HEK293 (cell line): ENCODE measurements around the gene NLGN2.

Experiments used
- IKZF3 ChIP-seq: fragments of 450-650 bp; IDR thresholded peaks from 2 replicates; pipeline ENCODE4 v1.5.0; 2018; ENCODE audit warnings: missing biosample characterization, mild to moderate bottlenecking, missing genetic modification characterization, moderate library complexity
- KLF10 ChIP-seq: fragments of 450-650 bp; IDR thresholded peaks from 2 replicates; pipeline ENCODE4 v1.5.1; 2018; ENCODE audit warnings: missing biosample characterization, mild to moderate bottlenecking, missing genetic modification characterization
- KLF16 ChIP-seq: fragments of 450-650 bp; formaldehyde crosslinking; IDR thresholded peaks from 2 replicates; pipeline ENCODE4 v1.5.1; 2017; ENCODE audit warnings: missing biosample characterization, missing genetic modification characterization
- KLF17 ChIP-seq: fragments of 450-650 bp; formaldehyde crosslinking; IDR thresholded peaks from 2 replicates; pipeline ENCODE4 v1.5.1; 2016; ENCODE audit warnings: missing biosample characterization, missing genetic modification characterization
- OVOL3 ChIP-seq: fragments of 450-650 bp; formaldehyde crosslinking; IDR thresholded peaks from 2 replicates; pipeline ENCODE4 v1.5.1; 2016; ENCODE audit warnings: missing biosample characterization, missing genetic modification characterization
- SALL2 ChIP-seq: fragments of 450-650 bp; formaldehyde crosslinking; IDR thresholded peaks from 2 replicates; pipeline ENCODE4 v1.5.0; 2017; ENCODE audit warnings: missing biosample characterization, mild to moderate bottlenecking, missing genetic modification characterization, borderline replicate concordance
- SCRT2 ChIP-seq: fragments of 450-650 bp; formaldehyde crosslinking; IDR thresholded peaks from 2 replicates; pipeline ENCODE4 v1.5.1; 2016; ENCODE audit warnings: missing biosample characterization, missing genetic modification characterization
- WT1 ChIP-seq: fragments of 450-650 bp; formaldehyde crosslinking; IDR thresholded peaks from 2 replicates; pipeline ENCODE4 v1.5.1; 2016; ENCODE audit warnings: missing biosample characterization, missing genetic modification characterization
- YY1 ChIP-seq: fragments of 450-650 bp; formaldehyde crosslinking; IDR thresholded peaks from 2 replicates; pipeline ENCODE4 v1.5.1; 2018; ENCODE audit warnings: missing biosample characterization, missing genetic modification characterization
- ZFP37 ChIP-seq: fragments of 450-650 bp; formaldehyde crosslinking; IDR thresholded peaks from 2 replicates; pipeline ENCODE4 v1.5.1; 2016; ENCODE audit warnings: missing biosample characterization, missing genetic modification characterization
- ZNF10 ChIP-seq: fragments of 450-650 bp; formaldehyde crosslinking; IDR thresholded peaks from 2 replicates; pipeline ENCODE4 v1.5.1; 2017; ENCODE audit warnings: missing biosample characterization, missing genetic modification characterization
- ZNF121 ChIP-seq: fragments of 450-650 bp; formaldehyde crosslinking; IDR thresholded peaks from 2 replicates; pipeline ENCODE4 v1.5.1; 2016; ENCODE audit warnings: missing biosample characterization, missing genetic modification characterization
- ZNF148 ChIP-seq: fragments of 450-650 bp; formaldehyde crosslinking; IDR thresholded peaks from 2 replicates; pipeline ENCODE4 v1.5.0; 2017; ENCODE audit warnings: missing biosample characterization, missing genetic modification characterization, borderline replicate concordance
- ZNF175 ChIP-seq: fragments of 450-650 bp; formaldehyde crosslinking; IDR thresholded peaks from 2 replicates; pipeline ENCODE4 v1.5.1; 2016; ENCODE audit warnings: missing biosample characterization, missing genetic modification characterization
- ZNF223 ChIP-seq: fragments of 450-650 bp; formaldehyde crosslinking; IDR thresholded peaks from 2 replicates; pipeline ENCODE4 v1.5.1; 2016; ENCODE audit warnings: missing biosample characterization, missing genetic modification characterization
- ZNF341 ChIP-seq: fragments of 450-650 bp; formaldehyde crosslinking; IDR thresholded peaks from 2 replicates; pipeline ENCODE4; 2016; ENCODE audit warnings: low read depth, missing biosample characterization, missing genetic modification characterization
- ZNF354C ChIP-seq: fragments of 450-650 bp; formaldehyde crosslinking; IDR thresholded peaks from 2 replicates; pipeline ENCODE4 v1.5.1; 2016; ENCODE audit warnings: missing biosample characterization, missing genetic modification characterization, low read depth, borderline replicate concordance
- ZNF416 ChIP-seq: fragments of 450-650 bp; formaldehyde crosslinking; IDR thresholded peaks from 2 replicates; pipeline ENCODE4 v1.5.1; 2016; ENCODE audit warnings: missing biosample characterization, missing genetic modification characterization
- ZNF473 ChIP-seq: fragments of 450-650 bp; formaldehyde crosslinking; IDR thresholded peaks from 2 replicates; pipeline ENCODE4 v1.5.1; 2017; ENCODE audit warnings: missing biosample characterization, missing genetic modification characterization
- ZNF501 ChIP-seq: fragments of 450-650 bp; formaldehyde crosslinking; IDR thresholded peaks from 2 replicates; pipeline ENCODE4 v1.5.1; 2016; ENCODE audit warnings: missing biosample characterization, missing genetic modification characterization
- ZNF510 ChIP-seq: fragments of 450-650 bp; formaldehyde crosslinking; IDR thresholded peaks from 2 replicates; pipeline ENCODE4 v1.5.1; 2018; ENCODE audit warnings: mild to moderate bottlenecking, missing genetic modification characterization, missing biosample characterization; ENCODE audit not compliant: insufficient replicate concordance
- ZNF521 ChIP-seq: fragments of 450-650 bp; formaldehyde crosslinking; IDR thresholded peaks from 2 replicates; pipeline ENCODE4 v1.5.1; 2017; ENCODE audit warnings: missing biosample characterization, mild to moderate bottlenecking, missing genetic modification characterization
- ZNF529 ChIP-seq: fragments of 450-650 bp; formaldehyde crosslinking; IDR thresholded peaks from 2 replicates; pipeline ENCODE4 v1.5.1; 2017; ENCODE audit warnings: missing genetic modification characterization, missing biosample characterization; ENCODE audit not compliant: insufficient replicate concordance
- ZNF560 ChIP-seq: fragments of 450-650 bp; formaldehyde crosslinking; IDR thresholded peaks from 2 replicates; pipeline ENCODE4 v1.5.1; 2017; ENCODE audit warnings: missing biosample characterization, missing genetic modification characterization, borderline replicate concordance
- ZNF600 ChIP-seq: fragments of 450-650 bp; formaldehyde crosslinking; IDR thresholded peaks from 2 replicates; pipeline ENCODE4 v1.5.1; 2016; ENCODE audit warnings: missing biosample characterization, missing genetic modification characterization
- ZNF623 ChIP-seq: fragments of 450-650 bp; formaldehyde crosslinking; IDR thresholded peaks from 2 replicates; pipeline ENCODE4 v1.5.1; 2016; ENCODE audit warnings: missing biosample characterization, missing genetic modification characterization
- ZNF654 ChIP-seq: fragments of 450-650 bp; formaldehyde crosslinking; IDR thresholded peaks from 2 replicates; pipeline ENCODE4 v1.5.1; 2016; ENCODE audit warnings: low read depth, missing biosample characterization, missing genetic modification characterization
- ZNF664 ChIP-seq: fragments of 450-650 bp; formaldehyde crosslinking; IDR thresholded peaks from 2 replicates; pipeline ENCODE4 v1.5.1; 2016; ENCODE audit warnings: missing biosample characterization, missing genetic modification characterization
- ZSCAN18 ChIP-seq: fragments of 450-650 bp; formaldehyde crosslinking; IDR thresholded peaks from 2 replicates; pipeline ENCODE4 v1.5.1; 2016; ENCODE audit warnings: missing biosample characterization, missing genetic modification characterization

NLGN2 gene

GRCh38 chr17:7440113-7440833, 32.6 kb downstream of the NLGN2 start (continued):
- TF ChIP-seq ZNF416 (tag by site-specific recombination), result no peak
- TF ChIP-seq ZNF654 (tag by site-specific recombination), result no peak
- no peak; the same call in 1 of the 2 replicates for TF ChIP-seq ZNF148
- 0 out of 2 replicates have a peak, but pooled peaks have one; percentile 37 for TF ChIP-seq ZNF600 (tag by site-specific recombination)
- no peak for TF ChIP-seq ZSCAN18 (tag by site-specific recombination)
- TF ChIP-seq ZNF521 (tag by site-specific recombination), result no peak
- no peak for TF ChIP-seq ZNF560 (tag by site-specific recombination)
- TF ChIP-seq ZNF223 (tag by site-specific recombination), result no peak
- peak; percentile 54; the same call in 1 of the 2 replicates for TF ChIP-seq ZNF501 (tag by site-specific recombination)
- no peak for TF ChIP-seq OVOL3 (tag by site-specific recombination)
- no peak for TF ChIP-seq IKZF3 (tag by site-specific recombination)
- TF ChIP-seq ZNF473 (tag by site-specific recombination), result no peak
- 0 out of 2 replicates have a peak, but pooled peaks have one; percentile 75 for TF ChIP-seq KLF16 (tag by site-specific recombination)
- TF ChIP-seq ZNF175 (tag by site-specific recombination), result no peak
- no peak for TF ChIP-seq ZNF510 (tag by site-specific recombination)
- TF ChIP-seq KLF10, result no peak; the same call in 1 of the 2 replicates
- no peak for TF ChIP-seq SCRT2
- TF ChIP-seq YY1 (tag by site-specific recombination), result 0 out of 2 replicates have a peak, but pooled peaks have one; percentile 20
- TF ChIP-seq ZNF623 (tag by site-specific recombination), result no peak
- no peak for TF ChIP-seq SALL2 (tag by site-specific recombination)
- TF ChIP-seq ZNF664, result no peak
- TF ChIP-seq ZNF341, result no peak
- no peak for TF ChIP-seq ZNF10 (tag by site-specific recombination)
- peak; percentile 75; the same call in 1 of the 2 replicates for TF ChIP-seq KLF17
- TF ChIP-seq WT1 (tag by site-specific recombination), result peak; percentile 68; the same call in 1 of the 2 replicates
- TF ChIP-seq ZNF121, result no peak
- TF ChIP-seq ZFP37 (tag by site-specific recombination), result 0 out of 2 replicates have a peak, but pooled peaks have one; percentile 61
- TF ChIP-seq ZNF354C (tag by site-specific recombination), result no peak
- no peak for TF ChIP-seq ZNF529 (tag by site-specific recombination)
